OCI-LY3 (cell line): Measurements from ENCODE around the gene C16orf78.

Experiments used
- H2AFZ ChIP-seq: fragments of 200-600, 300-600 bp; shearing (Covaris generic); 2 replicates; pipeline ENCODE4 v1.6.0; 2014; ENCODE audit warnings: antibody characterized with exemption, low read depth, low read length
- H3K27ac ChIP-seq: fragments of 200-600, 300-600 bp; sonication (generic); 2 replicates; pipeline ENCODE4 v1.5.1; 2014; ENCODE audit warnings: mild to moderate bottlenecking, low read length, moderate library complexity, mixed read lengths
- H3K27me3 ChIP-seq: fragments of 200-600, 300-600 bp; sonication (generic); 2 replicates; pipeline ENCODE4 v1.6.1; 2014; ENCODE audit warnings: low read depth, low read length, mixed read lengths
- H3K36me3 ChIP-seq: fragments of 200-600, 300-600 bp; sonication (generic); replicated peaks from 2 replicates; pipeline ENCODE3; 2014; ENCODE audit warnings: low read depth, low read length, mixed read lengths
- H3K4me1 ChIP-seq: fragments of 300-600, 200-600 bp; sonication (generic); 2 replicates; pipeline ENCODE4 v1.6.1; 2014; ENCODE audit warnings: low read length, mixed read lengths
- H3K4me2 ChIP-seq: fragments of 200-600, 300-600 bp; sonication (generic); 2 replicates; pipeline ENCODE4 v1.6.1; 2014; ENCODE audit warnings: low read length, mixed read lengths
- H3K4me3 ChIP-seq: fragments of 300-600, 200-600 bp; sonication (generic); 2 replicates; pipeline ENCODE4 v1.5.1; 2014; ENCODE audit warnings: antibody characterized with exemption, mild to moderate bottlenecking, low read length, moderate library complexity
- H3K79me2 ChIP-seq: fragments of 300-600, 200-600 bp; shearing (Covaris generic); 2 replicates; pipeline ENCODE4 v1.6.1; 2014; ENCODE audit warnings: mild to moderate bottlenecking, low read length, mixed read lengths
- H3K9ac ChIP-seq: fragments of 300-600, 200-600 bp; shearing (Covaris generic); 2 replicates; pipeline ENCODE4 v1.6.0; 2014; ENCODE audit warnings: mild to moderate bottlenecking, low read length, moderate library complexity
- H3K9me3 ChIP-seq: fragments of 200-600, 300-600 bp; shearing (Covaris generic); 2 replicates; pipeline ENCODE4 v1.6.1; 2014; ENCODE audit warnings: low read length, mixed read lengths; ENCODE audit not compliant: insufficient read depth
- H4K20me1 ChIP-seq: fragments of 200-600, 300-600 bp; sonication (generic); 2 replicates; pipeline ENCODE4 v1.6.1; 2016; ENCODE audit warnings: low read length, mixed read lengths; ENCODE audit not compliant: insufficient read depth
- CTCF ChIP-seq: fragments of 200-600, 300-600 bp; sonication (generic); IDR thresholded peaks from 2 replicates; pipeline ENCODE4 v1.5.1; 2014; ENCODE audit warnings: antibody characterized with exemption, low read length, low read depth
- EZH2phosphoT487 ChIP-seq: fragments of 200-600 bp; shearing (Covaris generic); IDR thresholded peaks from 2 replicates; pipeline ENCODE4 v1.6.1; 2018; ENCODE audit warnings: antibody characterized with exemption, mixed run types, low read depth

C16orf78 gene

GRCh38 chr16:49365711-49366509, 7.7 kb upstream of the C16orf78 start:
- Histone ChIP-seq H3K4me3 (no peak overlapping the region), H3K27me3 (0 out of 2 replicates have a peak, but pooled peaks cover 12% of the 10 kb centered on the region), H3K36me3 (no peaks in the 10 kb centered on the region), H3K4me2 (no peak overlapping the region), H4K20me1 (no peaks in the 10 kb centered on the region), H3K4me1 (peaks cover 11% of the 10 kb centered on the region), H2AFZ (no peak overlapping the region), H3K27ac (no peak overlapping the region), H3K9ac (no peak overlapping the region), H3K9me3 (no peaks in the 10 kb centered on the region), H3K79me2 (no peaks in the 10 kb centered on the region)
- TF ChIP-seq CTCF (no peak), EZH2phosphoT487 (no peak)

DNA sequence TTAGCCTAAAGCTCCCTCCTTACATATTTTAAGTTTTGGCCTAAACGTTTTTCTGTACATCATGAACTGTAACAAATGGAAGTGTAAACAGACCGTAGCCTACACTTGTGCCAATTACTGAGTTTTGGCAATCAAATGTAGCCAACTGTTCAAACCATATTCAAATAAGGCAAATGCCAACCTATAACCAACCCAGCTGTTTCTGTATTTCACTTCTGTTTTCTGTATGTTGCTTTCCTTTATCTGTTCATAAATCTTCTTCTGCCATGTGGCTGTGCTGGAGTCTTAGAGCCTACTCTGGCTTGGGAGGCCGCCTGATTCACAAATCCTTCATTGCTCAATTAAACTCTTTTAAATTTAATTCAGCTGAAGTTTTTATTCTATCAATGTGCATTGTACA, 6.9 kb upstream of the C16orf78 start:
- Histone ChIP-seq H4K20me1 (no peaks in the 10 kb centered on the region), H3K4me1 (peaks cover 11% of the 10 kb centered on the region), H3K27me3 (0 out of 2 replicates have a peak, but pooled peaks cover 12% of the 10 kb centered on the region), H3K4me3 (no peak overlapping the region), H3K9me3 (no peaks in the 10 kb centered on the region), H3K79me2 (no peaks in the 10 kb centered on the region), H2AFZ (no peak overlapping the region), H3K36me3 (no peaks in the 10 kb centered on the region), H3K27ac (no peak overlapping the region), H3K4me2 (no peak overlapping the region), H3K9ac (no peak overlapping the region)
- TF ChIP-seq EZH2phosphoT487, result no peak
- no peak for TF ChIP-seq CTCF

DNA sequence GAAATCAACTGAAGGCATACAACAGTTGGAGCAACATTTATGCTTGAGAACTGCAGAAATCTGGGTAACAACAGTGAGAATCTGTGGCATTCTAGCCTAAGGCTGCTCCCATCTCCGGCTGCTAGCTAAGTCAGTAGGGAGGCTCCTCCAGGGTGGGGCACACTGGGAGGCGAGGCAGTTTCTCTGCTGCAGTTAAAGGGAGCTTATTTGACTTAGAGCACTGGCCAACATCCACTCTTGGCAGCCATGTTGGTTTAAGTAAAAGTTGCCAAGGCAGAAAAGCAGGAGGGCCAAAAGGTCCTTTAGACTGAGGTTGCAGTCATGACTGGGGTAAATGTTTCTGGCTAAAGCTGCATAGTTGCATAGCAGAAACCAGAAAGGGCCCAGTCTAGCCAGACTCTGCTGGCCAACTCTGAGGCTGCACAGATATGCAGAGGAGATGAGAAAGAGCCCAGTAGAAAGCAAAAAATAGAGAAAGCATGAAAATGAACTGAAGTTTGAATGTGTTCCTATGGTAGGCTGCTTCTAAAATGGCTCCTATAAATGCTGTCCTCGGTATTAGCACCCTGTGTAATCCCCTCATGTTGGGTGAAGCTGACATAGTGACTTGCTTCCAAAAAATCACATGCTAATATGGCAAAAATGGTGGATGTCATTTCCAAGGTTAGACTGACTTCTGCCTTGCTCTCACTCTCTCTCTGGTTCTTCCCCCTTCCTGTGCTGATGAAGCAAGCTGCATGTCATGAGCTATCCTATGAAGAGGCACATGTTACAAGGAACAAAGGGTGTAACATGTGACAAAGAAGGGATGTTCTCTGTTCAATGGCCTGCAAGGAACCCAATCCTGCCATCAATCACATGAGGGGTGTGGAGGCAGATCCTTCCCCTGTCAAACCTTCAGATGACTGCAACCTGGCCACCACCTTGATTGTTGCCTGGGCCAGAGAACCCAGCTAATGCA, 3.7 kb upstream of the C16orf78 start:
- H3K36me3 ChIP-seq, result no peaks in the 10 kb centered on the region
- no peak overlapping the region for H3K4me2 ChIP-seq
- no peaks in the 10 kb centered on the region for H3K79me2 ChIP-seq
- H3K27ac ChIP-seq, result no peak overlapping the region
- no peak overlapping the region for H3K4me3 ChIP-seq
- 0 out of 2 replicates have a peak, but pooled peaks cover 12% of the 10 kb centered on the region for H3K27me3 ChIP-seq
- H4K20me1 ChIP-seq, result no peaks in the 10 kb centered on the region
- H3K4me1 ChIP-seq, result peaks cover 11% of the 10 kb centered on the region
- H2AFZ ChIP-seq, result no peak overlapping the region
- TF ChIP-seq CTCF (no peak), EZH2phosphoT487 (no peak)
- H3K9ac ChIP-seq, result no peak overlapping the region
- no peaks in the 10 kb centered on the region for H3K9me3 ChIP-seq

DNA sequence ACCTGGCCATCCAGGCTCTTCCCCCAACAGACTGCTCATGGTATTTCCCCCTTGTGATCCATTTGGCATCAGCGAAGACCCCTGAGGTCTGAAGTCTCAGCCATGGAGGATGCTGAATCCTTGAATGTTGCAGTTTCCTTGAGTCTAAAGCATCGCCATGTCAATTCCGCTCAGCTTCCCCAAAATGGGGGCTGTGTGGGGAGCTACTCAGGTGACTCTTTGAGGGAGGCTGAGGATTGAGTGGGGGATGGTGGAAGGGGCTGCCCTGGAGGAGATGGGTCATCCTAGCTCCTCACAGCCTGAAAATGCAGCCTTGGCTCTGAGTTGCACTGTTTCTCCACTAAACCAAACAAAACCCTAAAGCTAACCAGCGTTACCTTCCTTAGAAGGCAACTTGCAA, 2.6 kb downstream of the C16orf78 start:
- no peak overlapping the region for H3K27ac ChIP-seq
- no peaks in the 10 kb centered on the region for H3K27me3 ChIP-seq
- TF ChIP-seq EZH2phosphoT487, result no peak
- TF ChIP-seq CTCF, result no peak

More for the DNA sequence above, 2.6 kb downstream of the C16orf78 start:
- Histone ChIP-seq H4K20me1 (no peaks in the 10 kb centered on the region), H2AFZ (no peak overlapping the region), H3K36me3 (no peaks in the 10 kb centered on the region), H3K4me1 (no peaks in the 10 kb centered on the region), H3K4me2 (no peak overlapping the region), H3K9me3 (no peaks in the 10 kb centered on the region), H3K4me3 (no peak overlapping the region), H3K9ac (no peak overlapping the region), H3K79me2 (no peaks in the 10 kb centered on the region)
